Esophagus muscularis mucosa (tissue), 4 donors: ENCODE results near the gene SYNPO2. TPM values are rescaled to one million over a fixed set of nuclear protein-coding genes. Genes with fewer than 3 reads are reported as not detected.

Experiments
- DNase-seq: peaks from one replicate; pipeline ENCODE4 v3.0.0-alpha.2; 2017; ENCODE audit errors: extremely low spot score
- H3K27ac ChIP-seq, 4 donors: fragments of 200-600 bp; sonication (generic); replicated peaks in 1 of 4; 1 replicate in 3 of 4; 2 replicates in 1 of 4; pipeline ENCODE4 v1.5.1; 2016 to 2019; ENCODE audit warnings: mild to moderate bottlenecking in 1 of 4
- H3K27me3 ChIP-seq, 4 donors: fragments of 200-600 bp; sonication (generic); one replicate each; pipeline versions ENCODE4 v1.5.1 to v1.6.0; 2016 to 2019
- H3K36me3 ChIP-seq, 4 donors: fragments of 200-600 bp; sonication (generic); one replicate each; pipeline ENCODE4 v1.5.1; 2016 to 2019
- H3K4me1 ChIP-seq, 4 donors: fragments of 200-600 bp; sonication (generic); one replicate each; pipeline ENCODE4 v1.5.1; 2016 to 2019
- H3K4me3 ChIP-seq, 4 donors: fragments of 200-600 bp; sonication (generic); 1 replicate in 2 of 4; 2 replicates in 2 of 4; pipeline ENCODE4 v1.5.1; 2016 to 2019; ENCODE audit warnings: mild to moderate bottlenecking in 4 of 4, moderate library complexity in 1 of 4
- H3K9me3 ChIP-seq, 4 donors: fragments of 200-600 bp; sonication (generic); 1 replicate in 3 of 4; 2 replicates in 1 of 4; pipeline ENCODE4 v1.5.1; 2016 to 2019
- CTCF ChIP-seq, 3 experiments: fragments of 200-600 bp in 2 of 3; fragments of 450-650 bp in 1 of 3; sonication (generic) in 2 of 3; IDR thresholded peaks; one replicate each; pipeline ENCODE4 v1.5.1; 2017 to 2019; ENCODE audit warnings: antibody characterized with exemption in 3 of 3, mild to moderate bottlenecking in 2 of 3, moderate library complexity in 1 of 3
- EP300 ChIP-seq: sonication (generic); formaldehyde crosslinking; IDR thresholded peaks from one replicate; pipeline ENCODE4 v1.6.1; 2017; ENCODE audit warnings: antibody characterized with exemption
- POLR2A ChIP-seq: fragments of 450-650 bp; IDR thresholded peaks from one replicate; pipeline ENCODE4 v1.6.1; 2017; ENCODE audit warnings: antibody characterized with exemption, moderate library complexity, mild to moderate bottlenecking, low read depth
- POLR2AphosphoS5 ChIP-seq, 2 donors: sonication (generic); formaldehyde crosslinking; IDR thresholded peaks; one replicate each; pipeline ENCODE4 v1.6.1; 2017; ENCODE audit warnings: antibody characterized with exemption in 2 of 2
- WGBS: methylation state at CpG from one replicate; pipeline ENCODE4 v1.1.5; 2018; 5-methylcytosine and 5-hydroxymethylcytosine counted together
- intact Hi-C: fragments of 100-400 bp; cut with DNase I; formaldehyde crosslinking; loops from one replicate; pipeline ENCODE4 v1.15.1; 2023
- total RNA-seq, 4 donors: library from RNA; depleted of rRNA; stranded (reverse); fragments of >200 nt; gene quantifications; one replicate each; pipeline versions ENCODE4 v1.1.0 to v1.2.1, GENCODE V29; 2016

The SYNPO2 gene
- total RNA-seq, 4 donors from 2014 or later = 2,073 to 2,783 (median 2,517) TPM

DNA sequence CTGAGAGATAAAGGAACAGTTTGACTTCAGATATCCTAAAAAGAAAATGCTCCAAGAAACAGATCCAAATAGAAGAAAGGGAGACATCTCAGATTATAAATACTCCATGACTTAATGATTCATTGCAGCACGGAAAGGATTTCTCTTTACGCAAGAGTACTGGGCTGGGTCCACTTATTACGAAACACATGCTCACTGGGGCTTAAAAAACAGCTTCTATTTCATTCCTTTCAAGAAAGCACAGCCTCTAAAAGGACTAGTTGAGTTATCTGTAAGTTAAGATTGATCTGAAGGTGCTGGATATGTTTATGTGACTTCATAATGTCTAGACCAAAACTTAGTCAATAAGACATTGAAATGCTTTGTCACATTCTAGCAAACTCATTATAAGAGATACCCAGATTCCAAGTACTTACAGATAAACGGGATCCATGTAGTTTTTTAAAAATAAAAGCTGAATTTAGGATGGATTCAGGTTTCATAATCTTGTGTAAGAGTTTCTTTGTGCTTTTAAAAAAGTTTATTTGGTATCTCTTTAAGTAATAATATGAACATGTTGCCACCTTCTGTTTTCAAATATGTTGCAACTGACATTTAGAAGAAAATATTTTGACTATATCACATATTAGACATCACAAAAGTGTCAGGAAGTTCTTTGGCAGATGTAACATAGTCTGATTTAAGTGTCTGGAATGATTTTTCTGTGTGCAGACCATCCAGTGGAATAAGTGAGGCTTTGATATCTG, 137.4 kb downstream of the SYNPO2 start:
- 16% methylated on average over 4 of the region's 4 CpGs for whole genome bisulfite sequencing
- peaks cover 1 to 21% (median 18%) of the 10 kb centered on the region in 4 donors for H3K36me3 ChIP-seq
- H3K27ac ChIP-seq = peak overlapping the region; percentile 91 to 98 (median 94)
- peak in 1 of 2 donors; percentile 68 for TF ChIP-seq POLR2AphosphoS5 (IDR thresholded peaks at IDR 0.05)
- no peak for TF ChIP-seq CTCF (IDR thresholded peaks at IDR 0.05)
- no peak for TF ChIP-seq POLR2A
- TF ChIP-seq EP300 = peak; percentile 91
- intact Hi-C loops = loop anchor here (5.0 kb wide), 1 partner anchor 34 kb away; no protein-coding TSS in a partner anchor
- DNase-seq = no peak
- H3K4me1 ChIP-seq = peaks cover 21 to 54% (median 36%) of the 10 kb centered on the region in 4 donors
- no peaks in the 10 kb centered on the region for H3K27me3 ChIP-seq
- peak overlapping the region; percentile 55 to 63 (median 62) for H3K4me3 ChIP-seq
- no peaks in the 10 kb centered on the region for H3K9me3 ChIP-seq

DNA sequence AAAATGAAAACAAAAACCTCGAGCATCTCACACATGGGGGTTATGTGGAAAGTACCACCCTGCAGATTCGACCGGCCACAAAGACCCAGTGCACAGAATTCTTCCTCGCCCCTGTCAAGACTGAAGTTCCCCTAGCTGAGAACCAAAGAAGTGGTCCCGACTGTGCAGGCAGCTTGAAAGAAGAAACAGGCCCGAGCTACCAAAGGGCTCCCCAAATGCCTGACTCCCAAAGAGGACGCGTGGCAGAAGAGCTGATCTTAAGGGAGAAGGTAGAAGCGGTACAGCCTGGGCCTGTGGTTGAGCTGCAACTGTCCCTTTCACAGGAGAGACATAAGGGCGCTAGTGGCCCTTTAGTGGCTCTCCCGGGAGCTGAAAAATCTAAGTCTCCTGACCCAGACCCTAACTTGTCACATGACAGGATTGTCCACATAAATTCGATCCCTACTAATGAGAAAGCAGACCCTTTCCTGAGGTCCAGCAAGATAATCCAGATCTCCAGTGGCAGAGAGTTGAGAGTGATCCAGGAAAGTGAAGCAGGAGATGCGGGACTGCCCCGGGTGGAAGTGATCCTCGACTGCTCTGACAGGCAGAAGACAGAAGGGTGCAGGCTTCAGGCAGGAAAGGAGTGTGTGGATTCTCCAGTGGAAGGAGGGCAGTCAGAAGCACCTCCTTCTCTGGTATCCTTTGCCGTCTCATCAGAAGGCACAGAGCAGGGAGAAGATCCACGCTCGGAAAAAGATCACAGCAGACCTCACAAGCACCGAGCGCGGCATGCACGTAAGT, 138.2 kb downstream of the SYNPO2 start:
- Histone ChIP-seq H3K36me3 (peaks cover 9 to 28% (median 25%) of the 10 kb centered on the region in 4 donors), H3K9me3 (no peaks in the 10 kb centered on the region), H3K4me3 (peak overlapping the region; percentile 55 to 63 (median 62)), H3K4me1 (peaks cover 14 to 46% (median 30%) of the 10 kb centered on the region in 4 donors), H3K27ac (peak overlapping the region; percentile 91 to 98 (median 94)), H3K27me3 (no peaks in the 10 kb centered on the region)
- DNase-seq = no peak
- intact Hi-C loops = loop anchor here (5.0 kb wide), 1 partner anchor 35 kb away; no protein-coding TSS in a partner anchor
- TF ChIP-seq POLR2A (peak; percentile 18), EP300 (no peak), POLR2AphosphoS5 (IDR thresholded peaks at IDR 0.05) (peak in 1 of 2 donors; percentile 91), CTCF (IDR thresholded peaks at IDR 0.05) (no peak)
- 51% methylated on average over 22 of the region's 22 CpGs for WGBS

- Histone ChIP-seq H3K27me3 (no peaks in the 10 kb centered on the region), H3K9me3 (no peaks in the 10 kb centered on the region), H3K4me1 (peaks cover 14 to 38% (median 26%) of the 10 kb centered on the region in 4 donors), H3K27ac (peak overlapping the region; percentile 91 to 98 (median 94)), H3K4me3 (peak overlapping the region; percentile 55 to 63 (median 62)), H3K36me3 (peaks cover 16 to 38% (median 29%) of the 10 kb centered on the region in 4 donors)
- no peak for DNase-seq
- WGBS = 30% methylated on average over 2 of the region's 2 CpGs
- intact Hi-C loops = loop anchor here (5.0 kb wide), 1 partner anchor 36 kb away; no protein-coding TSS in a partner anchor
- TF ChIP-seq EP300 = no peak
- TF ChIP-seq POLR2AphosphoS5 (IDR thresholded peaks at IDR 0.05) = peak in 1 of 2 donors; percentile 61
Observed at GRCh38 chr4:119027811-119028210, 139.2 kb downstream of the SYNPO2 start.

GRCh38 chr4:119028296-119028695, 139.6 kb downstream of the SYNPO2 start:
- intact Hi-C loops = loop anchor here (5.0 kb wide), 1 partner anchor 36 kb away; no protein-coding TSS in a partner anchor
- TF ChIP-seq POLR2AphosphoS5 (IDR thresholded peaks at IDR 0.05) (no peak), POLR2A (no peak), CTCF (IDR thresholded peaks at IDR 0.05) (no peak), EP300 (no peak)
- no peak for DNase-seq
- Histone ChIP-seq H3K4me3 (peak overlapping the region; percentile 55 to 63 (median 62)), H3K27ac (peak overlapping the region; percentile 91 to 98 (median 94)), H3K27me3 (no peaks in the 10 kb centered on the region), H3K4me1 (peaks cover 18 to 33% (median 26%) of the 10 kb centered on the region in 4 donors), H3K36me3 (peaks cover 16 to 43% (median 31%) of the 10 kb centered on the region in 4 donors), H3K9me3 (no peaks in the 10 kb centered on the region)
- 55% methylated on average over 2 of the region's 2 CpGs for WGBS
